K562 (cell line): Measurements from ENCODE around the gene KCNH2. TPM values are rescaled to one million over a fixed set of nuclear protein-coding genes. Genes with fewer than 3 reads are reported as not detected.

Source experiments
- BCOR ChIP-seq: fragments of 450-650 bp; IDR thresholded peaks from 2 replicates; pipeline ENCODE4 v1.6.1; 2016
- CAMTA2 ChIP-seq: fragments of 250-450 bp; sonication (Bioruptor Pico); conservative IDR thresholded peaks from 2 replicates; pipeline ENCODE4 v1.5.1; 2022
- CUX1 ChIP-seq: fragments of 200-800 bp; sonication (Bioruptor generic); IDR thresholded peaks from 2 replicates; pipeline ENCODE4 v1.6.1; 2016; ENCODE audit warnings: missing genetic modification characterization, missing compliant biosample characterization
- GTF2A2 ChIP-seq: IDR thresholded peaks from 2 replicates; pipeline ENCODE4 v1.6.1; 2016; ENCODE audit warnings: mild to moderate bottlenecking, missing genetic modification characterization, missing compliant biosample characterization
- L3MBTL2 ChIP-seq: fragments of 450-650 bp; IDR thresholded peaks from 2 replicates; pipeline ENCODE4 v1.6.1; 2016; ENCODE audit warnings: mild to moderate bottlenecking, moderate library complexity
- NR2C2 ChIP-seq, 2 experiments: fragments of 200-800 bp in 1 of 2; sonication (Bioruptor generic) in 1 of 2; sonication (generic) in 1 of 2; formaldehyde crosslinking in 1 of 2; IDR thresholded peaks; 2 replicates each; pipeline versions ENCODE4 v1.6.1 to v1.8.0; 2016 to 2022; ENCODE audit warnings: mild to moderate bottlenecking in 1 of 2, missing compliant biosample characterization in 1 of 2, missing genetic modification characterization in 1 of 2, missing genetic modification reagents in 1 of 2
- PRDM10 ChIP-seq: fragments of 450-650 bp; IDR thresholded peaks from 2 replicates; pipeline ENCODE4 v1.6.1; 2018; ENCODE audit not compliant: partially characterized antibody
- STAT6 ChIP-seq: sonication (generic); formaldehyde crosslinking; IDR thresholded peaks from 2 replicates; pipeline ENCODE4 v1.8.1; 2023; ENCODE audit warnings: mild to moderate bottlenecking, missing genetic modification reagents
- ZNF584 ChIP-seq: fragments of 200-800 bp; sonication (Bioruptor generic); IDR thresholded peaks from 2 replicates; pipeline ENCODE4 v1.6.1; 2016; ENCODE audit warnings: low read depth, mild to moderate bottlenecking, missing genetic modification characterization, missing compliant biosample characterization
- ZNF589 ChIP-seq: fragments of 200-800 bp; sonication (Bioruptor generic); IDR thresholded peaks from 2 replicates; pipeline ENCODE4 v1.6.1; 2016; ENCODE audit warnings: low read depth, missing genetic modification characterization, missing compliant biosample characterization
- ZNF592 ChIP-seq: fragments of 450-650 bp; IDR thresholded peaks from 2 replicates; pipeline ENCODE4 v1.6.1; 2017; ENCODE audit warnings: antibody characterized with exemption, mild to moderate bottlenecking
- polyA plus RNA-seq, 8 experiments: library from polyadenylated mRNA; depleted of rRNA in 4 of 8; stranded (reverse) in 5 of 8; unstranded in 3 of 8; fragments of >200 nt; fragmentation: Nextera tagmentation in 2 of 8; fragmentation: Illumina TruSeq in 1 of 8; extraction: Ambion mirVana in 2 of 8; extraction: Trizol in 1 of 8; gene quantifications; 2 replicates each; pipeline versions ENCODE4 v1.2.1 to v1.2.3, GENCODE V29; 2011 to 2014; ENCODE audit warnings: inconsistent platforms in 1 of 8, missing spikeins in 1 of 8
- total RNA-seq, 7 experiments: library from RNA; depleted of rRNA in 6 of 7; stranded (reverse); fragments of >200 nt in 6 of 7; fragmentation: Illumina TruSeq in 2 of 7; extraction: Trizol in 2 of 7; gene quantifications; 2 replicates each; pipeline versions ENCODE4 v1.2.1 to v1.2.3, GENCODE V29; 2011 to 2021; ENCODE audit warnings: low replicate concordance in 1 of 7

The KCNH2 gene
- total and polyA plus RNA-seq, 9 of the 15 experiments (the other 6 are each of a cell fraction or from before 2014, with no cell fraction given) = 18.1 to 368 (median 218) TPM

- TF ChIP-seq PRDM10 = peak; percentile 57
- TF ChIP-seq BCOR = no peak
- TF ChIP-seq CUX1 (CRISPR knock-in tag) = 0 out of 2 replicates have a peak, but pooled peaks have one; percentile 1
- TF ChIP-seq GTF2A2 (tag) = 0 out of 2 replicates have a peak, but pooled peaks have one; percentile 40
- peak; percentile 38; the same call in 1 of the 2 replicates for TF ChIP-seq ZNF592
- 0 out of 2 replicates have a peak, but pooled peaks have one; percentile 66 for TF ChIP-seq ZNF584 (CRISPR knock-in tag)
- TF ChIP-seq CAMTA2 (CRISPR knock-in tag) = 0 out of 2 replicates have a peak, but pooled peaks have one; percentile 85
- 0 out of 2 replicates have a peak, but pooled peaks have one; percentile 25 for TF ChIP-seq ZNF589 (CRISPR knock-in tag)
- TF ChIP-seq L3MBTL2 = 0 out of 2 replicates have a peak, but pooled peaks have one; percentile 2
- TF ChIP-seq NR2C2 (CRISPR knock-in tag; IDR thresholded peaks at IDR 0.05) = no peak
- peak; percentile 56 for TF ChIP-seq NR2C2 (tag; IDR thresholded peaks at IDR 0.05)
- peak; percentile 12; the same call in 1 of the 2 replicates for TF ChIP-seq STAT6 (CRISPR knock-in tag)
Observed at GRCh38 chr7:151011097-151011409, 32.9 kb upstream of the KCNH2 start (continued).
